HUES6 (cell line): ENCODE results near the gene CNIH3.

Source experiments
- H3K27ac ChIP-seq: 2 replicates; pipeline ENCODE4 v1.7.0; 2013; ENCODE audit warnings: low read depth, mild to moderate bottlenecking, low read length, inconsistent platforms
- H3K27me3 ChIP-seq: 2 replicates; pipeline ENCODE4 v1.6.1; 2013; ENCODE audit warnings: low read length; ENCODE audit not compliant: control insufficient read depth, insufficient read depth
- H3K36me3 ChIP-seq: 2 replicates; pipeline ENCODE4 v1.6.1; 2013; ENCODE audit warnings: low read length; ENCODE audit not compliant: control insufficient read depth, insufficient read depth
- H3K4me1 ChIP-seq: 2 replicates; pipeline ENCODE4 v1.6.1; 2013; ENCODE audit warnings: low read length; ENCODE audit not compliant: control insufficient read depth, insufficient read depth
- H3K4me3 ChIP-seq: 2 replicates; pipeline ENCODE4 v1.5.1; 2013; ENCODE audit warnings: low read depth, low read length
- H3K9ac ChIP-seq: one replicate; pipeline ENCODE4 v1.6.1; 2013; ENCODE audit warnings: mild to moderate bottlenecking, low read length
- H3K9me3 ChIP-seq: 2 replicates; pipeline ENCODE4 v1.6.1; 2013; ENCODE audit warnings: low read depth, low read length; ENCODE audit not compliant: control insufficient read depth, insufficient read depth

CNIH3 gene

GRCh38 chr1:224734261-224734935 lies 118.3 kb downstream of the CNIH3 start:
- no peaks in the 10 kb centered on the region for H3K9me3 ChIP-seq
- peaks cover 45% of the 10 kb centered on the region for H3K4me1 ChIP-seq
- no peaks in the 10 kb centered on the region for H3K36me3 ChIP-seq
- no peak overlapping the region for H3K27ac ChIP-seq
- no peaks in the 10 kb centered on the region for H3K27me3 ChIP-seq
- H3K9ac ChIP-seq = no peak overlapping the region
- no peak overlapping the region for H3K4me3 ChIP-seq

DNA sequence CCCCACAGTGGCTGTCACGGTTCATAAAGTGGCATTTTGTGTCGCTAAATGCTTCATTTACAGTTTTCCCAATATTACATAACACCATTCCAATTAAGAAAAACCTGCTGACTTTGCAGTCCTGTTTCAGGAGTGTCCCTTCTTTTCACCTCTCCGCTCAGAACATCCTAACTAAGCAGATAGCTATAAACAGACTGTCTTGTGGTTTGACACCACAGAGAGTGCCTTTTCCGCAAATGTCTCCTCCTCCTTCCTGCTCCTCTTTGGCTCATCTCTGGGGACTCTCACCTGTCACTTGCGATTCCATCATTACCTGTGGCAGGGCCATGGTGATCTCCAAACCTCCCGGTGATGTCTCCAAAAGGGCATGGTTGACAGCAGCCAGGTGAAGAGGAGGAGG lies 119.0 kb downstream of the CNIH3 start:
- Histone ChIP-seq H3K27me3 (no peaks in the 10 kb centered on the region), H3K4me1 (peaks cover 50% of the 10 kb centered on the region), H3K36me3 (no peaks in the 10 kb centered on the region), H3K4me3 (no peak overlapping the region), H3K9ac (no peak overlapping the region), H3K9me3 (no peaks in the 10 kb centered on the region), H3K27ac (no peak overlapping the region)

- Histone ChIP-seq H3K36me3 (no peaks in the 10 kb centered on the region), H3K4me1 (peaks cover 50% of the 10 kb centered on the region), H3K27me3 (no peaks in the 10 kb centered on the region), H3K4me3 (no peak overlapping the region), H3K27ac (no peak overlapping the region), H3K9ac (no peak overlapping the region), H3K9me3 (no peaks in the 10 kb centered on the region)
Measured at GRCh38 chr1:224736619-224737352, 120.7 kb downstream of the CNIH3 start.

DNA sequence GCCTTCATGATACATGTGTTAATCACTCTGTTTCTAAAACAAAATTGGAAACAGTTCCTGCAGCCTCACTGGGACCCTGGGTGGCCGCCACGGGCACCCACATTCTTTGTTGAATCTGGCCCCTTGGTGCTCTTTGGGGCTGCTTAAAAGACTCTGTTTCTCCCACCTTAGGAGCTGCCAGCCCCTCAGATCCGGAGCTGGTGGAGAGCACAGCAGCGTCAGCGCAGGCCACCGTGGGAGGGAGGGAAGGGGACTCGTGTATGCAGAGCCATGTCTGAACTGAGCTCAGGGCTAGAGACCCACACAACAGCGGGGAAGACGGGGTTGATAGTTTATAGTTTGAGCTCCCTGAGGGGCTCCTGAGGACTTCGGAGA lies 121.2 kb downstream of the CNIH3 start:
- Histone ChIP-seq H3K36me3 (no peaks in the 10 kb centered on the region), H3K27ac (no peak overlapping the region), H3K4me3 (no peak overlapping the region), H3K9me3 (no peaks in the 10 kb centered on the region), H3K27me3 (no peaks in the 10 kb centered on the region), H3K4me1 (peaks cover 49% of the 10 kb centered on the region), H3K9ac (no peak overlapping the region)

GRCh38 chr1:224739303-224739996 lies 123.3 kb downstream of the CNIH3 start:
- H3K9me3 ChIP-seq = no peaks in the 10 kb centered on the region
- H3K4me3 ChIP-seq = no peak overlapping the region
- no peaks in the 10 kb centered on the region for H3K36me3 ChIP-seq
- no peaks in the 10 kb centered on the region for H3K27me3 ChIP-seq
- no peak overlapping the region for H3K9ac ChIP-seq
- H3K27ac ChIP-seq = no peak overlapping the region
- peaks cover 33% of the 10 kb centered on the region for H3K4me1 ChIP-seq

GRCh38 chr1:224739997-224740684 lies 124.0 kb downstream of the CNIH3 start:
- Histone ChIP-seq H3K27me3 (no peaks in the 10 kb centered on the region), H3K9me3 (no peaks in the 10 kb centered on the region), H3K36me3 (no peaks in the 10 kb centered on the region), H3K27ac (no peak overlapping the region), H3K9ac (no peak overlapping the region), H3K4me3 (no peak overlapping the region), H3K4me1 (peaks cover 33% of the 10 kb centered on the region)

- no peaks in the 10 kb centered on the region for H3K27me3 ChIP-seq
- H3K9me3 ChIP-seq = no peaks in the 10 kb centered on the region
- no peak overlapping the region for H3K9ac ChIP-seq
- no peak overlapping the region for H3K27ac ChIP-seq
- no peak overlapping the region for H3K4me3 ChIP-seq
- H3K36me3 ChIP-seq = no peaks in the 10 kb centered on the region
- peaks cover 33% of the 10 kb centered on the region for H3K4me1 ChIP-seq
Measured at GRCh38 chr1:224740685-224741052, 124.6 kb downstream of the CNIH3 start.

- H3K36me3 ChIP-seq = no peaks in the 10 kb centered on the region
- no peak overlapping the region for H3K27ac ChIP-seq
- no peak overlapping the region for H3K4me3 ChIP-seq
- no peaks in the 10 kb centered on the region for H3K9me3 ChIP-seq
- no peak overlapping the region for H3K9ac ChIP-seq
- H3K4me1 ChIP-seq = peaks cover 21% of the 10 kb centered on the region
- no peaks in the 10 kb centered on the region for H3K27me3 ChIP-seq
Measured at GRCh38 chr1:224742349-224742748, 126.2 kb downstream of the CNIH3 start.

DNA sequence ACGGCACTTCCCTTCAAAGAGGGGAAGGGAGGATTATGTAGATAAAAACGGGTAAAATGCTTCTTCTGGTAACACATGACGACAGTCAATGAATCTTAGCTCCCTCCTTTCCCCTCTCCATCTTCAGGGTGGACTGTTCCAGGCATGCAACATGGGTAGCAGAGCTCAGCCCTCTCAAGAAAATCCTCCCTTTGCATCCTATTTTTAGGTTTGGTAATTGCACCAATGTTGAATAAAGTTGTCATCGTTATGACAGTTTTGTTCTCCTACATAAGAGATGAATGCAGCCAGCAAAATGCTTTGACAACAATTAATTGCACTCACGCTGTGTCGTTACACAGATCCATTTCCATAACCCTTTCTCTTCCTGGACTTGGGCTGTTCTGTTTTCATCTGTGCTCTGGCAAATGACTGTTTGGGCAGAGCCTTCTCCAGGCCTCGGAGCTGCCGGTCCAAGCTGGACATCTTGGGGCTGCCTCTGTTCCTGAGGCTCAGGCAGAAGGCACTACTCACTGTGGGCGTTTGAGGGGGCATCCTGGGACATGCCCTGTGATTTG lies 127.6 kb downstream of the CNIH3 start:
- Histone ChIP-seq H3K9ac (no peak overlapping the region), H3K4me3 (no peak overlapping the region), H3K27me3 (no peaks in the 10 kb centered on the region), H3K9me3 (no peaks in the 10 kb centered on the region), H3K4me1 (peaks cover 8% of the 10 kb centered on the region; the same call in 1 of the 2 replicates), H3K36me3 (no peaks in the 10 kb centered on the region), H3K27ac (no peak overlapping the region)

- H3K27ac ChIP-seq = no peak overlapping the region
- no peaks in the 10 kb centered on the region for H3K36me3 ChIP-seq
- H3K4me1 ChIP-seq = peaks cover 4% of the 10 kb centered on the region; the same call in 1 of the 2 replicates
- no peak overlapping the region for H3K4me3 ChIP-seq
- H3K9me3 ChIP-seq = no peaks in the 10 kb centered on the region
- no peak overlapping the region for H3K9ac ChIP-seq
- no peaks in the 10 kb centered on the region for H3K27me3 ChIP-seq
Measured at GRCh38 chr1:224744521-224744920, 128.4 kb downstream of the CNIH3 start.
